Loucy (cell line): Measurements from ENCODE around the gene POFUT2.

ENCODE experiments used
- H2AFZ ChIP-seq: fragments of 200-600 bp; sonication (generic); 2 replicates; pipeline ENCODE4 v1.6.0; 2016; ENCODE audit warnings: antibody characterized with exemption, mild to moderate bottlenecking, low read length, moderate library complexity
- H3F3A ChIP-seq: fragments of 200-600 bp; 2 replicates; pipeline ENCODE4 v1.6.0; 2016; ENCODE audit warnings: antibody characterized with exemption, low read depth, mild to moderate bottlenecking
- H3K27me3 ChIP-seq: fragments of 200-600 bp; sonication (generic); 2 replicates; pipeline ENCODE4 v1.6.1; 2014; ENCODE audit warnings: low read length, mild to moderate bottlenecking; ENCODE audit not compliant: insufficient read depth, poor library complexity, severe bottlenecking
- H3K36me3 ChIP-seq: fragments of 200-600 bp; sonication (generic); 2 replicates; pipeline ENCODE4 v1.6.1; 2016; ENCODE audit warnings: low read length; ENCODE audit not compliant: insufficient read depth
- H3K4me1 ChIP-seq: fragments of 200-600 bp; sonication (generic); 2 replicates; pipeline ENCODE4 v1.5.1; 2014; ENCODE audit warnings: low read length, mild to moderate bottlenecking; ENCODE audit not compliant: insufficient read depth, poor library complexity, severe bottlenecking
- H3K4me2 ChIP-seq: fragments of 200-600 bp; sonication (generic); 2 replicates; pipeline ENCODE4 v1.6.0; 2014; ENCODE audit warnings: antibody characterized with exemption, low read length, low read depth, mild to moderate bottlenecking; ENCODE audit not compliant: poor library complexity, severe bottlenecking
- H3K4me3 ChIP-seq: fragments of 200-600 bp; sonication (generic); 2 replicates; pipeline ENCODE4 v1.5.1; 2014; ENCODE audit warnings: low read length, mild to moderate bottlenecking, mixed read lengths; ENCODE audit not compliant: poor library complexity, severe bottlenecking
- H3K79me2 ChIP-seq: fragments of 200-600 bp; sonication (generic); 2 replicates; pipeline ENCODE4 v1.6.1; 2014; ENCODE audit warnings: low read length; ENCODE audit not compliant: insufficient read depth
- H3K9ac ChIP-seq: fragments of 200-600 bp; sonication (generic); 2 replicates; pipeline ENCODE4 v1.6.0; 2014; ENCODE audit warnings: mild to moderate bottlenecking, low read depth, low read length, moderate library complexity; ENCODE audit not compliant: poor library complexity, severe bottlenecking
- H3K9me2 ChIP-seq: fragments of 200-600 bp; sonication (generic); replicated peaks from 2 replicates; pipeline ENCODE4 v1.6.1; 2016; ENCODE audit warnings: low read depth, low read length, mixed read lengths
- H3K9me3 ChIP-seq: fragments of 200-600 bp; sonication (generic); 2 replicates; pipeline ENCODE4 v1.6.1; 2014; ENCODE audit warnings: mild to moderate bottlenecking, antibody characterized with exemption, low read length, low read depth; ENCODE audit not compliant: insufficient read depth
- H4K20me1 ChIP-seq: fragments of 200-600 bp; sonication (generic); 2 replicates; pipeline ENCODE4 v1.6.0; 2014; ENCODE audit warnings: antibody characterized with exemption, low read length, mild to moderate bottlenecking; ENCODE audit not compliant: insufficient read depth, poor library complexity, severe bottlenecking
- CTCF ChIP-seq: fragments of 200-600 bp; sonication (generic); conservative IDR thresholded peaks from 2 replicates; pipeline ENCODE4 v1.5.1; 2014; ENCODE audit warnings: mild to moderate bottlenecking, antibody characterized with exemption, low read length
- EZH2phosphoT487 ChIP-seq: fragments of 200-600 bp; IDR thresholded peaks from 2 replicates; pipeline ENCODE4 v1.6.1; 2018; ENCODE audit warnings: antibody characterized with exemption, mild to moderate bottlenecking, moderate library complexity, borderline replicate concordance

Gene POFUT2

GRCh38 chr21:45330075-45330781, 42.5 kb upstream of the POFUT2 start:
- no peaks in the 10 kb centered on the region for H3K79me2 ChIP-seq
- TF ChIP-seq CTCF: no peak
- no peak for TF ChIP-seq EZH2phosphoT487
- H3K27me3 ChIP-seq: no peaks in the 10 kb centered on the region
- H3F3A ChIP-seq: no peaks in the 10 kb centered on the region
- no peaks in the 10 kb centered on the region for H4K20me1 ChIP-seq
- H2AFZ ChIP-seq: no peak overlapping the region
- H3K9me3 ChIP-seq: no peaks in the 10 kb centered on the region
- no peak overlapping the region for H3K4me3 ChIP-seq
- no peaks in the 10 kb centered on the region for H3K9me2 ChIP-seq
- H3K9ac ChIP-seq: no peak overlapping the region
- no peaks in the 10 kb centered on the region for H3K36me3 ChIP-seq
- no peak overlapping the region for H3K4me2 ChIP-seq
- no peaks in the 10 kb centered on the region for H3K4me1 ChIP-seq

GRCh38 chr21:45329261-45330074, 41.8 kb upstream of the POFUT2 start:
- Histone ChIP-seq H3K9ac (no peak overlapping the region), H3F3A (no peaks in the 10 kb centered on the region), H4K20me1 (no peaks in the 10 kb centered on the region), H3K9me3 (no peaks in the 10 kb centered on the region), H2AFZ (no peak overlapping the region), H3K27me3 (no peaks in the 10 kb centered on the region), H3K9me2 (no peaks in the 10 kb centered on the region), H3K79me2 (no peaks in the 10 kb centered on the region), H3K4me2 (no peak overlapping the region), H3K4me1 (no peaks in the 10 kb centered on the region), H3K36me3 (no peaks in the 10 kb centered on the region), H3K4me3 (no peak overlapping the region)
- TF ChIP-seq EZH2phosphoT487: no peak
- TF ChIP-seq CTCF: no peak

GRCh38 chr21:45328198-45329091, 40.8 kb upstream of the POFUT2 start:
- no peaks in the 10 kb centered on the region for H3K27me3 ChIP-seq
- no peaks in the 10 kb centered on the region for H3K9me3 ChIP-seq
- no peak overlapping the region for H3K9ac ChIP-seq
- no peaks in the 10 kb centered on the region for H4K20me1 ChIP-seq
- no peak overlapping the region for H3K4me2 ChIP-seq
- H3K9me2 ChIP-seq: no peaks in the 10 kb centered on the region
- H3K4me1 ChIP-seq: no peaks in the 10 kb centered on the region
- H3K79me2 ChIP-seq: no peaks in the 10 kb centered on the region
- no peak overlapping the region for H2AFZ ChIP-seq
- no peak overlapping the region for H3K4me3 ChIP-seq
- no peaks in the 10 kb centered on the region for H3F3A ChIP-seq
- TF ChIP-seq CTCF: no peak
- no peak for TF ChIP-seq EZH2phosphoT487
- no peaks in the 10 kb centered on the region for H3K36me3 ChIP-seq
